ENCODE measurements around the gene FAM168A.

The FAM168A gene

DNA sequence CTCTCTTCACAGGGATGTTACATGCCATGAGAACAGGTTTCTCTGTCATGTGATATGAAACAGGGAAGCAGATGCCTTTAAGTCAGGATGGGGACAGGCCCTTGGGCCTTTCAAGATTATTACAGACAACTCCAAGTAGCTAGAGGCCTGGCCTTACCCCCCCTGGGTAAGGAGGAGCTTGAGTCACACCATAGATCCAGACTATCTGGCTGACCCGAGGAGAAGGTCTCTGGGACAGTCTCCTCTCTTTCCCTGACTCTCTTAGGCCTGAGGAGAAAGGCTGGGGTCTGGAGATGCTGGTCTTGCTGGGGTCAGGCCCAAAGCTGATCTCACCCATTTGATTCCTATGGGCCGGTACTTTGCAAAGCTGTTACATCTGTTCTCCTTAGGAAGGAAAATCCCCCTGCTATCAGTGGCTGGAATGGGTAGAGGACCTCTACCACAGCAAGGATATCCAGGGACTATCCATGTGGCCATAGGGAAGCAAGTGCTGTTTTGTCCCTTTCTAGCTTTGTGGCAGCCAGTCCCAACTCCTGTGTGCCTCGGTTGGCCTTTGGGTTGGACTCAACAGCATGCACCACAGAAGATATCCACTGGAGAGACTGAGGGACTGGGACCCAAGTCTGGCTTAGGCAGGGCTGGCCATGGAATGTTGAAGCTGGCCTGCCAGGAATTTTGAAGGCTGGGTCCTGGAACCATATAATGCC lies 196.5 kb downstream of the FAM168A start:
- H3K9me3 ChIP-seq (ENCODE audit: control insufficient read depth, low read length), result no peaks in the 10 kb centered on the region
- no peak overlapping the region for H3K27ac ChIP-seq (ENCODE audit: insufficient read depth, low read length, poor library complexity, severe bottlenecking)
- no peak overlapping the region for H3K4me3 ChIP-seq (ENCODE audit: insufficient read depth, low read depth, low read length, poor library complexity, severe bottlenecking)
- no peak for DNase-seq
- no peaks in the 10 kb centered on the region for H3K4me1 ChIP-seq (ENCODE audit: control insufficient read depth, insufficient read depth, low read length, poor library complexity, severe bottlenecking)
- H3K36me3 ChIP-seq (ENCODE audit: control insufficient read depth, insufficient read depth, low read length), result no peaks in the 10 kb centered on the region
- H3K27me3 ChIP-seq (replicated peaks; ENCODE audit: control insufficient read depth, insufficient read depth, low read length, poor library complexity, severe bottlenecking), result no peaks in the 10 kb centered on the region

DNA sequence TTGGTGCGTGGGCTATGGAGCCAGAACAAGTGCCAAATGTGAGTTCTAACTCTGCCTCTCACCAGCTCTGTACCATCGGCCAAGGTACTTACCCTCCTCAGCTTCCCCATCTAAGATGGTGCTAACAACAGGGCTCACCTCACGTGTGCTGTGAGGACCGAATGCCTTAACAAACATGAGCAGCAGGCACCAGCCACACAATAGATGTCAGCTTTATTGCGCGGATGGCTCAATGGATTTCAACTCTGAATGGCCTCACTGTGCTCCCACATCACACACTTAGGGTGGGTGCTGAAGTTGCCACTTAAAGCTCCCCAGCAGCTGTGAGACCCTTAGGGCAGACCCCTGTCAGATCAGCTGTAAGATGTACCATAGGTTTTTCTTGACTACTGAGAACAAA lies 197.6 kb downstream of the FAM168A start:
- no peak overlapping the region for H3K4me3 ChIP-seq (ENCODE audit: insufficient read depth, low read depth, low read length, poor library complexity, severe bottlenecking)
- no peaks in the 10 kb centered on the region for H3K27me3 ChIP-seq (replicated peaks; ENCODE audit: control insufficient read depth, insufficient read depth, low read length, poor library complexity, severe bottlenecking)
- peaks cover 4% of the 10 kb centered on the region for H3K36me3 ChIP-seq (ENCODE audit: control insufficient read depth, insufficient read depth, low read length)
- H3K27ac ChIP-seq (ENCODE audit: insufficient read depth, low read length, poor library complexity, severe bottlenecking), result no peak overlapping the region
- DNase-seq, result no peak
- no peaks in the 10 kb centered on the region for H3K4me1 ChIP-seq (ENCODE audit: control insufficient read depth, insufficient read depth, low read length, poor library complexity, severe bottlenecking)
- H3K9me3 ChIP-seq (ENCODE audit: control insufficient read depth, low read length), result no peaks in the 10 kb centered on the region

DNA sequence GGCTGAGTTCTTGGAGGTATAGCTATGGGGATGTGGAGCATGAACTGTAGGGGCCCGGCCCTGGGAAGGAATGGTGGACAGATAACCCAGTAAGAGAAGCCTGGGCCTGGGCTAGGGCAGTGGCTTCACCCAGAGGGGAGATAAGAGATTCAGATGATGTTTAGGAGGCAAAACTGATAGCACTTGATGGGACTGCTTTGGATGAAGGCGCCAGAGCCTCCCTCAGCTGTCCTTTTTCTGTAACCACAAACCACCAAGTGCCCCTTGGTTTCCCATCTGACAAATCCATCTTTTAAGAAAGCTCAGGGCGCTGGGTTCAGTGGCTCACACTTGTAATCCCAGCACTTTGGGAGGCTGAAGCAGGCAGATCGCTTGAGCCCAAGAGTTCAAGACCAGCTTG lies 198.3 kb downstream of the FAM168A start:
- H3K36me3 ChIP-seq (ENCODE audit: control insufficient read depth, insufficient read depth, low read length), result peaks cover 7% of the 10 kb centered on the region
- no peak for DNase-seq
- no peaks in the 10 kb centered on the region for H3K4me1 ChIP-seq (ENCODE audit: control insufficient read depth, insufficient read depth, low read length, poor library complexity, severe bottlenecking)
- H3K9me3 ChIP-seq (ENCODE audit: control insufficient read depth, low read length), result no peaks in the 10 kb centered on the region
- no peaks in the 10 kb centered on the region for H3K27me3 ChIP-seq (replicated peaks; ENCODE audit: control insufficient read depth, insufficient read depth, low read length, poor library complexity, severe bottlenecking)
- H3K27ac ChIP-seq (ENCODE audit: insufficient read depth, low read length, poor library complexity, severe bottlenecking), result no peak overlapping the region
- no peak overlapping the region for H3K4me3 ChIP-seq (ENCODE audit: insufficient read depth, low read depth, low read length, poor library complexity, severe bottlenecking)

DNA sequence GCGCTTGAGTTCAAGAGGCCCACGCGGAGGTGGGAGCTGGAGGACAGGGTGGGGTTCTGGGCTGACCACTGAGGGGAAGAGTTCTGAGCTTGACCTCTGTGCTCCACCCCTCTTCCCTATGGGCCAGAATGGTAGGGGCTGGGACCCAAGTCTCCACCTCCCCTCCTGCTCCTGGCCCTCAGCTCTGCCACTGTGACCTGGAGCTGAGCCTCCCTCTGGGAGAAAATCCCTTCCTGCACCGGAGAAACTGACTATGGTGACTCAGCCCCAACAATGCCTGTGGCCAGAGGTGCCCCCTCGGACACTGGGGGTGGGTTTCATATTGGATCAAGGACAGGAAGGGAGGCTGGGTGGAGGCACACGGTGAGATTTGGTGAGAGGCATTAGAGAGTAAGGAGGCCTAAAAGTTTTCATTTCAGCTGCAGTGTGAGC lies 198.7 kb downstream of the FAM168A start:
- H3K27me3 ChIP-seq (replicated peaks; ENCODE audit: control insufficient read depth, insufficient read depth, low read length, poor library complexity, severe bottlenecking), result no peaks in the 10 kb centered on the region
- no peak for DNase-seq
- H3K36me3 ChIP-seq (ENCODE audit: control insufficient read depth, insufficient read depth, low read length), result peaks cover 7% of the 10 kb centered on the region
- H3K4me3 ChIP-seq (ENCODE audit: insufficient read depth, low read depth, low read length, poor library complexity, severe bottlenecking), result no peak overlapping the region
- H3K27ac ChIP-seq (ENCODE audit: insufficient read depth, low read length, poor library complexity, severe bottlenecking), result no peak overlapping the region
- no peaks in the 10 kb centered on the region for H3K4me1 ChIP-seq (ENCODE audit: control insufficient read depth, insufficient read depth, low read length, poor library complexity, severe bottlenecking)
- H3K9me3 ChIP-seq (ENCODE audit: control insufficient read depth, low read length), result no peaks in the 10 kb centered on the region

DNA sequence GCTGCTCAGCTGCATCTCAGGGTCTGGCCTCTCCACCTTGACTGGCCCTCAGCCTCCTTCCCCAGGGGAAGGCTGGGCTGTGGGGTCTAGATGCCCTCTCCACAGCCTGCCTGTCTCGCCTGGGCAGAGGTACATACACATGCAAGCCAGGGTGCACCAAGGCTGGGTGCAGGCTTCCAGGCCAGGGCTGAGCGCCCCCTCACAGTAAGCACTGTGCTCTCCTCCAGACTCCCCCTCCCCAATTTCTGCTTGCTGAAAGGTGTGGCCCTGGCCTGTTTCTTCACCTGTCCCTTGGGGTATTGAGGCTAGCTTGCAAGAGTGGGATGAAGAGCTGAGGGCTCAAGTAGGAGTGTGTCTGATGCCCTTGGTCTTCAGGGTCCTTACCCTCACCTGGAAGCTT lies 199.2 kb downstream of the FAM168A start:
- no peaks in the 10 kb centered on the region for H3K4me1 ChIP-seq (ENCODE audit: control insufficient read depth, insufficient read depth, low read length, poor library complexity, severe bottlenecking)
- H3K27ac ChIP-seq (ENCODE audit: insufficient read depth, low read length, poor library complexity, severe bottlenecking), result no peak overlapping the region
- H3K27me3 ChIP-seq (replicated peaks; ENCODE audit: control insufficient read depth, insufficient read depth, low read length, poor library complexity, severe bottlenecking), result no peaks in the 10 kb centered on the region
- DNase-seq, result no peak
- H3K36me3 ChIP-seq (ENCODE audit: control insufficient read depth, insufficient read depth, low read length), result peaks cover 10% of the 10 kb centered on the region
- H3K4me3 ChIP-seq (ENCODE audit: insufficient read depth, low read depth, low read length, poor library complexity, severe bottlenecking), result no peak overlapping the region
- no peaks in the 10 kb centered on the region for H3K9me3 ChIP-seq (ENCODE audit: control insufficient read depth, low read length)

DNA sequence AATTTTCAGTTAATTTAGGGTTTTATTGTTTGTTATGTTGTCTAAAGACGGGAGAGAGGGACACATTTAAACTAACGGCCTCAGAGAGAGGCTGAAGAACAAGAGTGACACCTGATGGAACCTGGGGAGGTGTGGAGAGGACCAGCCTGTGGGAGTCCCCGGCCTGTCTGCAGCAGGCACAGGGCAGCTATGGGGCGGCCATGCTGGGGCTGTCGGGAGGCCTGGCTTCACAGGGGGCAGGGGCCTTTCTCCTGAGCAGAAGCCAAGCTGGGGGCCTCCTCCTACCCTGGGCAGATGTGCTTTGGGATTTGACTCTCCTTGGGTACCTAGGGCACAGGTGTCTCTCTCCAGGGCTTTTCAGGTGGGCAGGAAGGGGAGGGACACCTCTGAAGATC lies 199.8 kb downstream of the FAM168A start:
- peaks cover 12% of the 10 kb centered on the region for H3K36me3 ChIP-seq (ENCODE audit: control insufficient read depth, insufficient read depth, low read length)
- no peak overlapping the region for H3K27ac ChIP-seq (ENCODE audit: insufficient read depth, low read length, poor library complexity, severe bottlenecking)
- H3K4me3 ChIP-seq (ENCODE audit: insufficient read depth, low read depth, low read length, poor library complexity, severe bottlenecking), result no peak overlapping the region
- no peaks in the 10 kb centered on the region for H3K9me3 ChIP-seq (ENCODE audit: control insufficient read depth, low read length)
- no peaks in the 10 kb centered on the region for H3K4me1 ChIP-seq (ENCODE audit: control insufficient read depth, insufficient read depth, low read length, poor library complexity, severe bottlenecking)
- DNase-seq, result no peak
- no peaks in the 10 kb centered on the region for H3K27me3 ChIP-seq (replicated peaks; ENCODE audit: control insufficient read depth, insufficient read depth, low read length, poor library complexity, severe bottlenecking)

DNA sequence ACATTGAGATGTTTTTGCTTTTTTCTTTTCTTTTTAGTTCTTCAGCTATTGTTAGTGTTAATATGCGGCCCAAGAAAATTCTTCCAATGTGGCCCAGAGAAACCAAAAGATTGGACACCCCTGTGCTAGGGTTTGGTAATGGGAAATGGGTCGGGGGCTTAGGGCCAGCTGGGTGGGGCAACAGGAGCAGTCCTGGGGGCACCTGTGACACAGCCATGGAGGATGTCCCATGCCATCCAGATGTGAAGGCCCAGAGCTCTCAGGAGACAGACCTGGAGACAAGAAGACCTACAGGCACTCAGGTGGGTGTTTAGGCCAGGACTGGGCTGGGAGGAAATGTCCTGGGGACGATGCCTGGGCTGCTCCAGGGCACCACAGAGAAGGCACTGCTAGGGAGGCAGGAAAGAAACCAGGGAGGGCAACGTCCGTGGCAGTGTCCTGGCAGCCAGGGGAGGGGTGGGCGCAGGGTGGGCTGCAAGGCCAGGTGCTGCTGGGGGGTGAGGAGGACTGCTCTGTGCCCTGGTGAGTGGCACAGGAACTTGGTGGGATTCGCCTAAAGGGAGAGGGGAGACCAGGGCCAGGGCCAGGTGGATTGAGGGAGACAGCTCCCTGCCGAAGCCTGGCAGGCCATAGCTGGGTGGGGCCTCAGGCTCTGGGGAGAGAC lies 200.3 kb downstream of the FAM168A start:
- no peaks in the 10 kb centered on the region for H3K4me1 ChIP-seq (ENCODE audit: control insufficient read depth, insufficient read depth, low read length, poor library complexity, severe bottlenecking)
- no peak overlapping the region for H3K27ac ChIP-seq (ENCODE audit: insufficient read depth, low read length, poor library complexity, severe bottlenecking)
- no peak overlapping the region for H3K4me3 ChIP-seq (ENCODE audit: insufficient read depth, low read depth, low read length, poor library complexity, severe bottlenecking)
- no peaks in the 10 kb centered on the region for H3K9me3 ChIP-seq (ENCODE audit: control insufficient read depth, low read length)
- H3K36me3 ChIP-seq (ENCODE audit: control insufficient read depth, insufficient read depth, low read length), result peaks cover 12% of the 10 kb centered on the region
- DNase-seq, result no peak
- H3K27me3 ChIP-seq (replicated peaks; ENCODE audit: control insufficient read depth, insufficient read depth, low read length, poor library complexity, severe bottlenecking), result no peaks in the 10 kb centered on the region

DNA sequence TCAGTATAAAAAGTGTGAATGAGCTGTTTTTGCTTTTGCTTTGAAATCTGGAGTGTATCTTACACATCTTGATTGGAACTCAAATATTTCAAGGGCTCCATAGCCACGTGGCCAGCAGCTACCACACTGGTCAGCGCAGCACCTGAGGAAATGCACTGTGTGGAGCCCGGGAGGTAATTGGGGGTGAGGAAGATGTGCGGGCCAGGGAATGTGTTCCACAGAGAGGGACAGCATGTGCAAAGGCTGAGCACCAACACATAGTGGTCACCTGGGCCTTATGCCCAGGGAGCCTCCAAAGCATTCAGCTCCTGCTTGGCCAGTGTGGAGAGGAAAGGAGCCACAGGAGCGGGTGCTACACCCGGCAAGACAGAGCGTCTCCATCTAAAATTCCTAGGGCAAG lies 200.9 kb downstream of the FAM168A start:
- Histone ChIP-seq H3K27ac (ENCODE audit: insufficient read depth, low read length, poor library complexity, severe bottlenecking) (no peak overlapping the region), H3K27me3 (replicated peaks; ENCODE audit: control insufficient read depth, insufficient read depth, low read length, poor library complexity, severe bottlenecking) (no peaks in the 10 kb centered on the region), H3K4me3 (ENCODE audit: insufficient read depth, low read depth, low read length, poor library complexity, severe bottlenecking) (no peak overlapping the region), H3K9me3 (ENCODE audit: control insufficient read depth, low read length) (no peaks in the 10 kb centered on the region), H3K4me1 (ENCODE audit: control insufficient read depth, insufficient read depth, low read length, poor library complexity, severe bottlenecking) (no peaks in the 10 kb centered on the region), H3K36me3 (ENCODE audit: control insufficient read depth, insufficient read depth, low read length) (peaks cover 15% of the 10 kb centered on the region)
- DNase-seq, result no peak

DNA sequence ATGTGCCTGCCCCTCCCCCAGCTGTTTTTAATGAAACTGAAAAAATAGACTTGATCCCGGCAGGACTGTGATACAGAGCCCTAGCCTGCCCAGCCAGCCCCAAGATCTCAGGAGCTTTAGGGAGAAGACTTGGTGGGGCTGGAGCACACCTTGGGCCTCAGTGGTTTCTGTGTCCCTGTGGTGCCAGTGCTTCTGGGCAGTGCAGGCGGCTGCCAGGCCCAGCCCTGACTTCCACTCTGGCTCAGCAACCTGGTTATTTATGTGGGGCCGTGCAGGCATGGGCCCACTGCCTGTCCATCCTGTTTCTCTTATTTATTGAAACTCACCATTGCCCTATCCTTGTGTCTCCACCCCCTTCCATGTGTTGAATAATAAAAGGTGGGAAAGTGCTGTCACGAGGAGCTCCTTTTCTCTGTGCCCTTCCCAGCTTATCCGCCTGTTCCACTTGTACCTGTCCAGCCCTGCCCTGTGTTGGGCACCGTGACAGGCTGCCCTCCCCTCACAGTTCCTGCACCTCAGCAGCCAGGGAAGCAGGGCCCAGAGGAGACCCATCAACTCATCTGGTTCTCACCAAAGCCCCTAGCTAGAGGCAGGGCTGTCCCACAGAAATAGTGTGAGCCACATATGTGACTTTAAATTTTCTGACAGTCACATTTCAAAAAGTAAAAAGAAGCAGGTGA lies 201.5 kb downstream of the FAM168A start:
- no peaks in the 10 kb centered on the region for H3K4me1 ChIP-seq (ENCODE audit: control insufficient read depth, insufficient read depth, low read length, poor library complexity, severe bottlenecking)
- no peak overlapping the region for H3K4me3 ChIP-seq (ENCODE audit: insufficient read depth, low read depth, low read length, poor library complexity, severe bottlenecking)
- H3K36me3 ChIP-seq (ENCODE audit: control insufficient read depth, insufficient read depth, low read length), result peaks cover 17% of the 10 kb centered on the region
- DNase-seq, result no peak
- H3K9me3 ChIP-seq (ENCODE audit: control insufficient read depth, low read length), result no peaks in the 10 kb centered on the region
- no peaks in the 10 kb centered on the region for H3K27me3 ChIP-seq (replicated peaks; ENCODE audit: control insufficient read depth, insufficient read depth, low read length, poor library complexity, severe bottlenecking)
- H3K27ac ChIP-seq (ENCODE audit: insufficient read depth, low read length, poor library complexity, severe bottlenecking), result no peak overlapping the region
